Common myeloid progenitor, CD34-positive (primary cell): ENCODE data around the gene NKX1-2.

ENCODE experiments used
- CTCF ChIA-PET: fragments of 350-600 bp; sonication (Branson Sonifier 250); formaldehyde crosslinking; loops from one replicate; lab custom pipeline; 2021; ENCODE audit warnings: antibody characterized with exemption; lab: Charles Lee
- POLR2A ChIA-PET: fragments of 350-600 bp; sonication (Branson Sonifier 250); formaldehyde crosslinking; loops from one replicate; lab custom pipeline; 2021; ENCODE audit warnings: antibody characterized with exemption; lab: Charles Lee
- DNase-seq, 3 donors: peaks; one replicate each; pipeline versions ENCODE4 v3.0.0 to v3.0.0-alpha.2; 2013
- H3K27ac ChIP-seq, 2 experiments: 1 replicate in 1 of 2; 2 replicates in 1 of 2; pipeline ENCODE4 v1.7.0; 2013; ENCODE audit warnings: inconsistent platforms in 2 of 2, low read length in 2 of 2, mild to moderate bottlenecking in 2 of 2, low read depth in 1 of 2, moderate library complexity in 1 of 2; ENCODE audit not compliant: severe bottlenecking in 2 of 2, insufficient read depth in 1 of 2, poor library complexity in 1 of 2
- H3K27me3 ChIP-seq, 5 experiments: replicated peaks in 2 of 5; 1 replicate in 3 of 5; 2 replicates in 2 of 5; pipeline versions ENCODE4 v1.6.1 to v1.7.0; 2013; ENCODE audit warnings: low read length in 4 of 5, mild to moderate bottlenecking in 2 of 5, moderate library complexity in 2 of 5, inconsistent platforms in 1 of 5; ENCODE audit not compliant: insufficient read depth in 5 of 5, control insufficient read depth in 4 of 5
- H3K36me3 ChIP-seq, 4 experiments: 1 replicate in 2 of 4; 2 replicates in 2 of 4; pipeline versions ENCODE4 v1.6.1 to v1.7.0; 2013; ENCODE audit warnings: low read length in 3 of 4, control low read depth in 1 of 4, mild to moderate bottlenecking in 1 of 4; ENCODE audit not compliant: control insufficient read depth in 4 of 4, insufficient read depth in 4 of 4
- H3K4me1 ChIP-seq, 4 experiments: 1 replicate in 3 of 4; 2 replicates in 1 of 4; pipeline versions ENCODE4 v1.6.1 to v1.7.1; 2013; ENCODE audit warnings: low read length in 3 of 4, mild to moderate bottlenecking in 3 of 4, control low read depth in 1 of 4, inconsistent platforms in 1 of 4, moderate library complexity in 1 of 4; ENCODE audit not compliant: control insufficient read depth in 4 of 4, insufficient read depth in 4 of 4; ENCODE audit errors: control extremely low read depth in 1 of 4
- H3K4me3 ChIP-seq, 7 experiments: 1 replicate in 4 of 7; 2 replicates in 3 of 7; pipeline versions ENCODE4 v1.5.1 to v1.7.0; 2013; ENCODE audit warnings: mild to moderate bottlenecking in 7 of 7, low read length in 6 of 7, moderate library complexity in 6 of 7, inconsistent platforms in 2 of 7, low read depth in 2 of 7, control low read depth in 1 of 7; ENCODE audit not compliant: insufficient read depth in 4 of 7, control insufficient read depth in 1 of 7; ENCODE audit errors: extremely low read depth in 1 of 7
- H3K9me3 ChIP-seq, 5 experiments: 1 replicate in 4 of 5; 2 replicates in 1 of 5; pipeline versions ENCODE4 v1.6.1 to v1.7.1; 2013; ENCODE audit warnings: low read length in 4 of 5, mild to moderate bottlenecking in 2 of 5, inconsistent platforms in 1 of 5, low read depth in 1 of 5, moderate library complexity in 1 of 5; ENCODE audit not compliant: control insufficient read depth in 4 of 5, insufficient read depth in 2 of 5; ENCODE audit errors: control extremely low read depth in 1 of 5
- WGBS: methylation state at CpG from one replicate; pipeline ENCODE4 v1.1.5; 2013; ENCODE audit not compliant: insufficient coverage; 5-methylcytosine and 5-hydroxymethylcytosine counted together

The NKX1-2 gene

DNA sequence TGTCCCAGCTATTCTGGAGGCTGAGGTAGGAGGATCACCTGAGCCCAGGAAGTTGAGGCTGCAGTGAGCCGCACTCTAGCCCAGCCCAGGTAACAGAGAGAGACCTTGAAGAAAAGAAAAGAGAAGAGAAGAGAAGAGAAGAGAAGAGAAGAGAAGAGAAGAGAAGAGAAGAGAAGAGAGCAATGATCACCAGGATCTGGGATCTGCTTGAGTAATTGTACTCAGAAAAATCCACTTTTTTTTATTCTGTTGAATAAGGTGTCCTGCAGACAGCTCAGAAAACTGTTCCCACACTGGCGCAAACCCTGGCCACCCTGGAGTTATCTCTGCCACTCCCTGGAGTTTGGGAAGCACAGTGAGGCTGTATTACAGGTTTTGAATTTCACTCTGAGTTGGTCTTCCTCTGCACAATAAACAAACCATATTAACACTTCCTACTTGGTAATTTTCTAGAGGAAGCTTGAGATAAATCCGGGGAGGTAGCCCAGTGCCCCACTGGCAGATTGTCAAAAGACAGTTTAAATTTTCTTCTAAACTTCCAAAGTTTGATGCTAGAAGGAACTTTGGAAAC lies 21.5 kb downstream of the NKX1-2 start:
- peaks cover 0 to 15% (median 4%) of the 10 kb centered on the region in 5 experiments for H3K27me3 ChIP-seq
- ChIA-PET POLR2A (no interaction called here), CTCF (interaction anchor here (0.6 kb wide), 1 partner anchor 32 kb away, joined by 4 read pairs; no protein-coding TSS in a partner anchor)
- no peak for DNase-seq
- H3K9me3 ChIP-seq, result no peaks in the 10 kb centered on the region
- no peak overlapping the region for H3K27ac ChIP-seq
- WGBS, result 50% methylated on average over 2 of the region's 3 CpGs
- no peaks in the 10 kb centered on the region for H3K4me1 ChIP-seq
- H3K4me3 ChIP-seq, result no peak overlapping the region
- H3K36me3 ChIP-seq, result no peaks in the 10 kb centered on the region

GRCh38 chr10:124425227-124425962 lies 24.4 kb downstream of the NKX1-2 start:
- Histone ChIP-seq H3K36me3 (no peaks in the 10 kb centered on the region), H3K4me3 (no peak overlapping the region), H3K4me1 (no peaks in the 10 kb centered on the region), H3K27me3 (peaks cover 0 to 27% (median 7%) of the 10 kb centered on the region in 5 experiments), H3K27ac (no peak overlapping the region), H3K9me3 (no peaks in the 10 kb centered on the region)
- ChIA-PET POLR2A (no interaction called here), CTCF (no interaction called here)
- WGBS, result 100% methylated on average over 2 of the region's 4 CpGs
- no peak for DNase-seq

- CTCF ChIA-PET, result interaction anchor here (1.1 kb wide), 1 partner anchor 10 kb away, joined by 3 read pairs; no protein-coding TSS in a partner anchor
- POLR2A ChIA-PET, result interaction anchor here (0.6 kb wide), 1 partner anchor 368 kb away, joined by 4 read pairs; no protein-coding TSS in a partner anchor
- WGBS, result 100% methylated on average over 3 of the region's 5 CpGs
Observed at GRCh38 chr10:124423813-124424212, 26.0 kb downstream of the NKX1-2 start.

GRCh38 chr10:124422742-124423141 lies 27.1 kb downstream of the NKX1-2 start:
- CTCF ChIA-PET, result no interaction called here
- DNase-seq, result no peak
- H3K4me3 ChIP-seq, result no peak overlapping the region
- 83% methylated on average over 10 of the region's 12 CpGs for WGBS
- H3K9me3 ChIP-seq, result no peaks in the 10 kb centered on the region
- H3K27ac ChIP-seq, result no peak overlapping the region
- peaks cover 0 to 33% (median 9%) of the 10 kb centered on the region in 5 experiments for H3K27me3 ChIP-seq
- H3K4me1 ChIP-seq, result peaks cover 0 to 12% (median 9%) of the 10 kb centered on the region in 4 experiments
- no peaks in the 10 kb centered on the region for H3K36me3 ChIP-seq
- POLR2A ChIA-PET, result interaction anchor here (0.5 kb wide), 1 partner anchor 399 kb away, joined by 5 read pairs; no protein-coding TSS in a partner anchor

More at GRCh38 chr10:124423813-124424212, 26.0 kb downstream of the NKX1-2 start:
- H3K4me3 ChIP-seq, result no peak overlapping the region
- no peak overlapping the region for H3K27ac ChIP-seq
- H3K36me3 ChIP-seq, result no peaks in the 10 kb centered on the region
- H3K9me3 ChIP-seq, result no peaks in the 10 kb centered on the region
- DNase-seq, result peak; percentile 19 to 55 (median 40)
- H3K27me3 ChIP-seq, result peaks cover 0 to 35% (median 9%) of the 10 kb centered on the region in 5 experiments
- H3K4me1 ChIP-seq, result peaks cover 0 to 8% (median 6%) of the 10 kb centered on the region in 4 experiments

DNA sequence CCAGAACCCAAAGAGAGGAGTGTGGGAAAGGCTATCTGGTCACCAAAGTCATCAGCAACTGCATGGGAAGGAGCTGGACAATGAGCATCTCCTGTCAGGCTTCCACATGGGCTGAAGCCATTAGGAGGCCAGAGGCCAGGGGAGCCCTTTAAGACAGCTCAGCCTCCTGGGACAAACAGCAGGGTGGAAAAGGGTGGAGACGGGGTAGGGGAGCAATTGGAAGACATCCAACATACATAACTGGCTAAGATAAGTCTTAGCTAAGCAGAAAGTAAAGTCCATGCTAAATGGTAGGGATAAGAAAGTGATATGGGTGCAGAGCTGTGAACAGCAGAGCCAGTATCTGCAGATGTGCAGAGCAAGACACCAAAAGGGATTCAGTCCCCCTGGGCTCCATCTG lies 29.6 kb downstream of the NKX1-2 start:
- Histone ChIP-seq H3K4me1 (peaks cover 0 to 16% (median 12%) of the 10 kb centered on the region in 4 experiments), H3K4me3 (no peak overlapping the region), H3K9me3 (no peaks in the 10 kb centered on the region), H3K36me3 (no peaks in the 10 kb centered on the region), H3K27ac (no peak overlapping the region), H3K27me3 (peaks cover 0 to 28% (median 9%) of the 10 kb centered on the region in 5 experiments)
- CTCF ChIA-PET, result interaction anchor here (0.9 kb wide), 1 partner anchor 384 kb away, joined by 3 read pairs; no protein-coding TSS in a partner anchor
- peak in 1 of 3 donors; percentile 8 for DNase-seq
- POLR2A ChIA-PET, result no interaction called here
- no CpG with 5 or more reads among the region's 1 CpG for WGBS

- no peaks in the 10 kb centered on the region for H3K36me3 ChIP-seq
- H3K27ac ChIP-seq, result no peak overlapping the region
- DNase-seq, result no peak
- no peaks in the 10 kb centered on the region for H3K9me3 ChIP-seq
- peak overlapping the region in 1 of 7 experiments; percentile 74 for H3K4me3 ChIP-seq
- ChIA-PET POLR2A (no interaction called here), CTCF (no interaction called here)
- H3K27me3 ChIP-seq, result peaks cover 0 to 28% (median 9%) of the 10 kb centered on the region in 5 experiments
- 94% methylated on average over 9 of the region's 10 CpGs for WGBS
- peaks cover 0 to 16% (median 12%) of the 10 kb centered on the region in 4 experiments for H3K4me1 ChIP-seq
Observed at GRCh38 chr10:124419635-124420034, 30.2 kb downstream of the NKX1-2 start.
